OCI-LY3 (cell line): Measurements from ENCODE around the gene CNBD2.

Experiments used
- H2AFZ ChIP-seq: fragments of 200-600, 300-600 bp; shearing (Covaris generic); 2 replicates; pipeline ENCODE4 v1.6.0; 2014; ENCODE audit warnings: antibody characterized with exemption, low read depth, low read length
- H3K27ac ChIP-seq: fragments of 200-600, 300-600 bp; sonication (generic); 2 replicates; pipeline ENCODE4 v1.5.1; 2014; ENCODE audit warnings: mild to moderate bottlenecking, low read length, moderate library complexity, mixed read lengths
- H3K27me3 ChIP-seq: fragments of 200-600, 300-600 bp; sonication (generic); 2 replicates; pipeline ENCODE4 v1.6.1; 2014; ENCODE audit warnings: low read depth, low read length, mixed read lengths
- H3K36me3 ChIP-seq: fragments of 200-600, 300-600 bp; sonication (generic); replicated peaks from 2 replicates; pipeline ENCODE3; 2014; ENCODE audit warnings: low read depth, low read length, mixed read lengths
- H3K4me1 ChIP-seq: fragments of 300-600, 200-600 bp; sonication (generic); 2 replicates; pipeline ENCODE4 v1.6.1; 2014; ENCODE audit warnings: low read length, mixed read lengths
- H3K4me2 ChIP-seq: fragments of 200-600, 300-600 bp; sonication (generic); 2 replicates; pipeline ENCODE4 v1.6.1; 2014; ENCODE audit warnings: low read length, mixed read lengths
- H3K4me3 ChIP-seq: fragments of 300-600, 200-600 bp; sonication (generic); 2 replicates; pipeline ENCODE4 v1.5.1; 2014; ENCODE audit warnings: antibody characterized with exemption, mild to moderate bottlenecking, low read length, moderate library complexity
- H3K79me2 ChIP-seq: fragments of 300-600, 200-600 bp; shearing (Covaris generic); 2 replicates; pipeline ENCODE4 v1.6.1; 2014; ENCODE audit warnings: mild to moderate bottlenecking, low read length, mixed read lengths
- H3K9ac ChIP-seq: fragments of 300-600, 200-600 bp; shearing (Covaris generic); 2 replicates; pipeline ENCODE4 v1.6.0; 2014; ENCODE audit warnings: mild to moderate bottlenecking, low read length, moderate library complexity
- H3K9me3 ChIP-seq: fragments of 200-600, 300-600 bp; shearing (Covaris generic); 2 replicates; pipeline ENCODE4 v1.6.1; 2014; ENCODE audit warnings: low read length, mixed read lengths; ENCODE audit not compliant: insufficient read depth
- H4K20me1 ChIP-seq: fragments of 200-600, 300-600 bp; sonication (generic); 2 replicates; pipeline ENCODE4 v1.6.1; 2016; ENCODE audit warnings: low read length, mixed read lengths; ENCODE audit not compliant: insufficient read depth
- EZH2phosphoT487 ChIP-seq: fragments of 200-600 bp; shearing (Covaris generic); IDR thresholded peaks from 2 replicates; pipeline ENCODE4 v1.6.1; 2018; ENCODE audit warnings: antibody characterized with exemption, mixed run types, low read depth
- TF ChIP-seq, protein P1 (sequence below): fragments of 200-600, 300-600 bp; sonication (generic); IDR thresholded peaks from 2 replicates; pipeline ENCODE4 v1.5.1; 2014; ENCODE audit warnings: antibody characterized with exemption, low read length, low read depth

The CNBD2 gene

DNA sequence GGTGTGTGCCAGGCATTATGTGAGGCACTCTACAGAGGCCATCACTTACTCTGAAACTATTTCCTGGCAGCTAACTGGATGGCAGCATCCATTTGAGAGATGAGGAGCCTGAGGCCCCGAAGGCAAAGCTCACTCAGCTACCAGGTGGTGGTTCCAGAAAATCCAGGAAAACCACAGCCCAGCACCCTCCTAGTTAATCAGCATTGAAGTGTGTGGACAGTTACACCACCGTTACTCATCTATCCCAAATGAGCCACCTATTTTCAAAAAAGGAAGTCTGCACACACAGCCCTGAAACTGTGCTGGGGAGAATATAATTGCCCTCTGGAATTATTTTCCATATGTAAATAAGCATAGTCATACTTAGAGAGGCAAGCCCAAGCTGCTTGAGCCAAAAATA is 67.4 kb downstream of the CNBD2 start:
- no peaks in the 10 kb centered on the region for H4K20me1 ChIP-seq
- no peaks in the 10 kb centered on the region for H3K79me2 ChIP-seq
- no peak overlapping the region for H3K27ac ChIP-seq
- 0 out of 2 replicates have a peak, but pooled peaks cover 3% of the 10 kb centered on the region for H3K27me3 ChIP-seq
- no peak overlapping the region for H2AFZ ChIP-seq
- TF ChIP-seq EZH2phosphoT487: no peak
- TF ChIP-seq, protein P1, sequence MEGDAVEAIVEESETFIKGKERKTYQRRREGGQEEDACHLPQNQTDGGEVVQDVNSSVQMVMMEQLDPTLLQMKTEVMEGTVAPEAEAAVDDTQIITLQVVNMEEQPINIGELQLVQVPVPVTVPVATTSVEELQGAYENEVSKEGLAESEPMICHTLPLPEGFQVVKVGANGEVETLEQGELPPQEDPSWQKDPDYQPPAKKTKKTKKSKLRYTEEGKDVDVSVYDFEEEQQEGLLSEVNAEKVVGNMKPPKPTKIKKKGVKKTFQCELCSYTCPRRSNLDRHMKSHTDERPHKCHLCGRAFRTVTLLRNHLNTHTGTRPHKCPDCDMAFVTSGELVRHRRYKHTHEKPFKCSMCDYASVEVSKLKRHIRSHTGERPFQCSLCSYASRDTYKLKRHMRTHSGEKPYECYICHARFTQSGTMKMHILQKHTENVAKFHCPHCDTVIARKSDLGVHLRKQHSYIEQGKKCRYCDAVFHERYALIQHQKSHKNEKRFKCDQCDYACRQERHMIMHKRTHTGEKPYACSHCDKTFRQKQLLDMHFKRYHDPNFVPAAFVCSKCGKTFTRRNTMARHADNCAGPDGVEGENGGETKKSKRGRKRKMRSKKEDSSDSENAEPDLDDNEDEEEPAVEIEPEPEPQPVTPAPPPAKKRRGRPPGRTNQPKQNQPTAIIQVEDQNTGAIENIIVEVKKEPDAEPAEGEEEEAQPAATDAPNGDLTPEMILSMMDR: no peak
- no peaks in the 10 kb centered on the region for H3K36me3 ChIP-seq
- peaks cover 17% of the 10 kb centered on the region for H3K4me1 ChIP-seq
- no peak overlapping the region for H3K9ac ChIP-seq
- no peaks in the 10 kb centered on the region for H3K9me3 ChIP-seq
- no peak overlapping the region for H3K4me2 ChIP-seq
- H3K4me3 ChIP-seq: no peak overlapping the region

DNA sequence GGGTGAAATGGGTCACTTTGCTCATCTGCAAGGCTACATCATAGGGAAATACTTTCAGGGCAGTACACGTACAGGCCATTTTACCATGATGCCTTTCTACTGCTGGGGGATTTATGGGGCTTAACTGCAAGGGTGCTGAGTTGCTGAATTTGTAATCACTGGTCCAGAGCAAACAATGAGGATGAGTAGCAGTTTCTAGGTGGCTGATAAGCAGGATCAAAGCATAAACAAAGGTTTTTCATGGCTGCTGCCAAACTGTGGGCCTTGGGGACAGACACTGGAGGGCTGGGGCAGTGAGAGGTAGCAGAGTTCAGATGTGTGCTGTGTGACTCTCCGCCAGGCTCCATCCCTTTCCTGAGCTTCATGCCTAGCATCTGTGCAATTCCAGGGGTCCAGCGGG is 68.3 kb downstream of the CNBD2 start:
- Histone ChIP-seq H2AFZ (no peak overlapping the region), H3K4me3 (no peak overlapping the region), H3K4me2 (no peak overlapping the region), H4K20me1 (no peaks in the 10 kb centered on the region), H3K79me2 (no peaks in the 10 kb centered on the region), H3K36me3 (no peaks in the 10 kb centered on the region), H3K27ac (no peak overlapping the region), H3K9ac (no peak overlapping the region), H3K9me3 (no peaks in the 10 kb centered on the region), H3K27me3 (0 out of 2 replicates have a peak, but pooled peaks cover 3% of the 10 kb centered on the region), H3K4me1 (peaks cover 22% of the 10 kb centered on the region)
- TF ChIP-seq, protein P1: no peak
- no peak for TF ChIP-seq EZH2phosphoT487

DNA sequence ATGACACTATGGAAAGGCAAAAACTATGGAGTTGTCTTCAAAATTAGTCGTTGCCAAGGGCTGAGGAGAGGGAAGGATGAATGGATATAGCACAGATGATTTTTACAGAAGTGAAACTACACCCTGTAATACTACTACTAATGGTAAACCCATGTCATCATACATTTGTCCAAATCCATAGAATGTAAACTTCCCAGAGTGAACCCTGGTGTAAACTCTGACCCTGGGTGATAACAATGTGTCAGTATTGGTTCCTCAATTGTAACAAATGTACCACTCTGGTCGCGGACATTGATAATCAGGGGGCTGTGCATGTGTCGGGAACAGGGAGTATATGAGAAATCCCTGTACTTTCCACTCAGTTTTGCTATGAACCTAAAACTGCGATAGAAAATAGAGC is 72.2 kb downstream of the CNBD2 start:
- Histone ChIP-seq H3K79me2 (peaks cover 12% of the 10 kb centered on the region), H2AFZ (no peak overlapping the region), H3K4me3 (no peak overlapping the region), H3K4me2 (0 out of 2 replicates have a peak overlapping the region, but pooled peaks have one; percentile 2), H3K27ac (no peak overlapping the region), H3K9me3 (no peaks in the 10 kb centered on the region), H3K36me3 (peaks cover 16% of the 10 kb centered on the region), H3K9ac (no peak overlapping the region), H3K4me1 (peaks cover 22% of the 10 kb centered on the region), H3K27me3 (no peaks in the 10 kb centered on the region), H4K20me1 (peaks cover 22% of the 10 kb centered on the region)
- TF ChIP-seq, protein P1: no peak
- TF ChIP-seq EZH2phosphoT487: no peak

DNA sequence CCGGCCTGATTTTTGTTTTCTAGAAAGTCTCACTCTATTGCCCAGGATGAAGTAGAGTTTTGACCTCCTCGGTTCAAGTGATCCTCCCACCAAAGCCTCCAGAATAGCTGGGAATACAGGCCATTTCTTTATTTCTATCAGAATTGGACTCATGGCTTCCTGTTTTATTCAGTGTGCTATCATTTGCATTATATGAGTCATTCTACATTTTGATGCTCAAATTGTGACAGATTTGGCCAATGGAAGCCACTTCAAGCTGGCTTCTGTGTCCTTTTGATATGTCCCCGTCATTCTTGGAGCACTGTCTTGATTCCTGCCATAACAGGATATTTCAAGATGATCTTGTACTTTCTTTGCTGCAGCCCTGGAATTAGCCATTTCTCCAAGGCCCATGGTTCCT is 75.1 kb downstream of the CNBD2 start:
- no peak overlapping the region for H3K27ac ChIP-seq
- H3K4me3 ChIP-seq: no peak overlapping the region
- no peak overlapping the region for H3K9ac ChIP-seq
- H2AFZ ChIP-seq: no peak overlapping the region
- peaks cover 51% of the 10 kb centered on the region for H4K20me1 ChIP-seq
- H3K4me1 ChIP-seq: peaks cover 11% of the 10 kb centered on the region
- TF ChIP-seq EZH2phosphoT487: no peak
- TF ChIP-seq, protein P1: no peak
- no peaks in the 10 kb centered on the region for H3K27me3 ChIP-seq
- no peaks in the 10 kb centered on the region for H3K9me3 ChIP-seq
- H3K36me3 ChIP-seq: peaks cover 16% of the 10 kb centered on the region
- H3K4me2 ChIP-seq: no peak overlapping the region
- peaks cover 40% of the 10 kb centered on the region for H3K79me2 ChIP-seq
